Measurements from ENCODE around the gene ARIH2.

Gene ARIH2

DNA sequence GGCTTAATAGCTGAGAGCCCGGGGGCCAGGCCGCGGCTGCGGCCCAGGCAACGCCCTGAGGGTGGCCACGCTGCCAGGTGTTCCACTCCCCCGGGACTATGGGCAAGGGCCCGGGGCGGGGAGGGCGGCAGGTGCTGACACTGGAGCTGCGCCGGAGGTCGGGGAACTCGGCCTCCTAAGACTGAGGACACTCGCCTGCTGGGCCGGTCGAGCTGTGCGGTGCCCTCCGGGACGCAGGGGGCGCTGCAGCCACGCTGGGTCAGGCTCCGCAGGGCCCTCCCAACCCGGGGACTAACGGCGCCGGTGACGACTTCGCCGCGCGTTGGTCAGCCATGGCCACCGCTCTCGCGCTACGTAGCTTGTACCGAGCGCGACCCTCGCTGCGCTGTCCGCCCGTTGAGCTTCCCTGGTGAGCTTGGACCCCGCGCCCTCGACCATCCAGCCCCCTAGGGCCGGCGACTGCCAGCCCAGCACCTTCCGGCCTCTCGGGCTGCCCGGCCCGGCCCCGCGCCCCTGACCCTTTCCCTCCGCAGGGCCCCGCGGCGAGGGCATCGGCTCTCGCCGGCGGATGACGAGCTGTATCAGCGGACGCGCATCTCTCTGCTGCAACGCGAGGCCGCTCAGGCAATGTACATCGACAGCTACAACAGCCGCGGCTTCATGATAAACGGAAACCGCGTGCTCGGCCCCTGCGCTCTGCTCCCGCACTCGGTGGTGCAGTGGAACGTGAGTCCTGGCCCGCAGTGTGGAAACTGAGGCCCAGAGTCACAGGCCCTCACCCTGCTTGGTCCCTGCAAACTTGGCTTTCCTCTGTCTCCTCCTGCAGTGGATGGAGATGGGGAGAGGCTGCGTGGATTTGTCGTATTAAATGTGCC is 103.4 kb downstream of the ARIH2 start, which contains the start of gene NDUFAF3:
NDUFAF3 (plus strand) TSS at position 309 of the 875 bp plus-strand sequence; CDS start at position 333, 24 bp downstream.
- peak; percentile 99 for DNase-seq

DNA sequence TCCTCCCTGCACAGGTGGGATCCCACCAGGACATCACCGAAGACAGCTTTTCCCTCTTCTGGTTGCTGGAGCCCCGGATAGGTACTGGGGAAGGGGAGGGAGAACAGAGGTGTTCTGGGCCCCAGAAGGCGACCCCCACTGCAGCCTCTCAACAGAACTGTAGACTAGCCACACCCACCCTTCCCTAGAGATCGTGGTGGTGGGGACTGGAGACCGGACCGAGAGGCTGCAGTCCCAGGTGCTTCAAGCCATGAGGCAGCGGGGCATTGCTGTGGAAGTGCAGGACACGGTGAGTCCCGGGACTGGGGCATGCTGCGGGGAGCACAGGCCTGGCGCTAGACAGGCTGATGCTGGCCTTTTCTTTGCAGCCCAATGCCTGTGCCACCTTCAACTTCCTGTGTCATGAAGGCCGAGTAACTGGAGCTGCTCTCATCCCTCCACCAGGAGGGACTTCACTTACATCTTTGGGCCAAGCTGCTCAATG is 104.1 kb downstream of the ARIH2 start:
- peak; percentile 53 for DNase-seq

DNA sequence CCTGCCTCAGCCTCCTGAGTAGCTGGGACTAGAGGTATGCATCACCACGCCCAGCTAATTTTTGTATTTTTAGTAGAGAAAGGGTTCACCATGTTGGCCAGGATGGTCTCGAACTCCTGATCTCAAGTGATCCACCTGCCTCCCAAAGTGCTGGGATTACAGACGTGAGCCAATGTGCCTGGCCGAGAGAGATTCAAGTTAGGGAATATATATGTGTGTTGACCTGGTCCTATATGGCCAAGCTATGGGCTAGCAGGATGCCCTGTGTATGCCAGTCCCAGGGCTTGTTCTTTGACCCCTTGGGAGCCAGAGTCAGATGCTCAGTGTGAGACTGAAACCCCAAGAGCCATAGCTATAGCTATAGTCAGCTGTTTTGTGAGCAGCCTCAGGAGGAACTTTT is 105.1 kb downstream of the ARIH2 start:
- no peak for DNase-seq

DNA sequence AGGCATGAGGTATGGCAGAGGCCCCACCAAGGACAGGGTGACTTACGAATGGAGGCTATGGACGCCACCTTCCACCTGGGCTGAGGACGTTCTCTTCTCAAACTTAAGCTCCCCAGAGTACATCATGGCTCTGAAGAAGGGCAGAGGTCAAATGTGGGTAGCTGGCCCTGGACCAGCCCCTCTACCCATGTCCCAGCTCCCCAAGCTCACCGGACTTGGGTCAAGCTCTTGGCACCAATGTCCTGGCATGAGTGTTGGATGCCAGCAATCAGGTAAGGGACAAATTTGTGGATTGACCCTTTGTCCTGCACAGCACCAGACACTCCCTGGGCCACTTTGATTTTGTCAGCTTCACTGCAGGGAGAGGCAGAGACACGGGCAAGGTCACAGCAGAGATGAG is 105.8 kb downstream of the ARIH2 start:
- no peak for DNase-seq

DNA sequence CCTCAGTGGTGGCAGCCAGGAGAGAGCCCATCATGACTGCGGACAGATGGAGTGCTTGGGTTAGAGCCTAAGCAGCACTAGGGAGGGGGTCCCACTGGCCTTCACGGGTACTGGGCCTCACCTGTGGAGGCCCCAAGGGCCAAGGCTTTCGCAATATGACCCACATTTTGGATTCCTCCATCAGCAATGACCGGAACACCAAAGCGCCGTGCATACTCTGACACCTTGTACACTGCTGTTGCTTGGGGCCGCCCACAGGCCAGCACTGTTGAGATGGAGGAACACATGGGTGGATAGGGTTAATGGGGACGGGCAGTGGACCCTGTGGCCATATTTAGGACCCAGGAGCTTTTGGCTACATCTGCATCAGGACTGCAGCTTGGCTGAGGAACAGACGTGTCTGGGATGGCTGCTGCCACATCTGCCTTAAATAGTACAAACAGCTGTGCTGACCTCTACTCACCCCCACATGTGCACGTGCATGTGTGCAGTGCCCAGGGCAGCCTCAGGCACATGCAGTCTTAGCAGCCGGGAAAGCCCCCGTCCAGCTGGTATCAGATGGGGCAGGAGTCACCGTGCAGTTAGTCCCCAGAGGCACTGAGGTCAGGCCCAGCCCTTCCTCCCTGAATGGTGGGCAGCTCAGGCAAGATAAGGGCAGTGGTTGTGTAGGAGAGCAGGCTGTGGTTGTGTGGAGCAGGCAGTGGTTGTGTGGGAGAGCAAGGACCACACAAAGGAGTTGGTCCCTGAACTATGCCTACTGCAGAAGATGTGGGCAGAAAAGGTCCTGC is 106.6 kb downstream of the ARIH2 start:
- DNase-seq = no peak

DNA sequence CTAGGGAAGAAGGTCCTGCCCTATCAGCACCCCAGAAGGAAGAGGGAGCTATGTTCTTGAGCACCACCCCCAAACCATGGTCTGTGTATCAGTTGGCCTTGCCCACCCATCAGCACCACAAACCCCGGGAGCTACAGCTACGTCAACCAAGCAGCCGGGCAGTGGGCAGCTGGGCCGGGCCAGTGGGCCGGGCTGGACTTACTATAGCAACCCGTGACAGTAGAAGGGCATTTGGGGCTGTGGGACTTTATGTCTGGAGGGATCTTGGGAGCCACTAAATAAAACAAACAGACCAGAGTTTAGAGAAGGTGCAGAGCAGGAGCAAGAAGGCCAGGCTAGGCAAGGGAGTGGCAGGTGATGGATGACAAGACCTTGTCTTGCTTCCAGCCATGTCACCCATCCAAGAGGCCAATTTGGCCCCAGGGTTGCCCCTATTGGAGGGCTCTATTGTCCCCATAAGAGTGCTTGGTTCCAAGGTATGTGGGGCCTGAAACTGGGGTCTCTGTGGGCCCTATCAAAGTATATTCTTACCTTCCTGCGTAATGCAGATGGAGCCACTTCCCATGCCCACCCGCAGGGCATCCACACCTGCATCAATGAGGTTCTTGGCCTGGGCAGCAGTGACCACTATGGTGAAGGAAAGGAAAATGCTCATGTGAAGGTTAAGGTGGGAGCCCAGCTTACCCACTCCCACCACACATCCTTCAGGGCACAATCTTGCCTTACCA is 107.3 kb downstream of the ARIH2 start:
- no peak for DNase-seq

DNA sequence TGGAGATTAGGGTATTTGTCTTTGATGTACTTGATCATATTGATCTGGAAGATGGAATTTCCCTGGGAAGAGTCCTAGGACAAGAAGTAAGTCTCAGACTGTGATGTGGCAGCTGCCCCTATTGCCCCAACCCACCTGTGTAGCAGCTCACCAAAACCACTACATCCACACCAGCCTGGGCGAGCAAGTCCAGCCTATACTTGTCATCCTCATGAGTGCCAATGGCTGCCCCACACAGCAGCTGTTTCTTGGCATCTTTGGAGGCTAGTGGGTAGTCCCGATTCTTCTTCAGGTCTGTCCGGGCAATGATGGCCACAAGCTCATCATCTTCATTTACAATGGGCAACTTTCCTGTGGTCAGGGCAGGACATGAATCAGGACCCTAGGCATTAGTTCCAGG is 107.9 kb downstream of the ARIH2 start:
- DNase-seq = no peak

DNA sequence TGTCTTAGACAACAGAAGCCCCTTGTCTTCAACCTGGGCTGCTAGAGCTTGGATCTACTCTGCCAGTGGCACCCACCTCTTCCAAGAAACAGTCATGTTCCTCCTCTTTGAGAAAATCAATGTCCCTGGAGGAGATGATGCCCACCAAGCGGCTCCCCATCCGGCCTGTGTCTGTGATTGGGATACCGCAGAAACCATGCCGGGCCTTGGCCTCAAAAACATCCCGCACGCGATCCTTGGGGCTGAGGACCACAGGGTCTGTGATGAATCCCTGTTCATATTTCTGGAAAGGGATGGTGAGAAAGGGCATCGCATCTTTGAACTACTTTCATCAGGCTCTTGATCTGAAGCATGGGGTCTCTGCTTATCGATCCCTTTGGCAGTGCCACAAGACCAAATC is 109.0 kb downstream of the ARIH2 start:
- no peak for DNase-seq

DNA sequence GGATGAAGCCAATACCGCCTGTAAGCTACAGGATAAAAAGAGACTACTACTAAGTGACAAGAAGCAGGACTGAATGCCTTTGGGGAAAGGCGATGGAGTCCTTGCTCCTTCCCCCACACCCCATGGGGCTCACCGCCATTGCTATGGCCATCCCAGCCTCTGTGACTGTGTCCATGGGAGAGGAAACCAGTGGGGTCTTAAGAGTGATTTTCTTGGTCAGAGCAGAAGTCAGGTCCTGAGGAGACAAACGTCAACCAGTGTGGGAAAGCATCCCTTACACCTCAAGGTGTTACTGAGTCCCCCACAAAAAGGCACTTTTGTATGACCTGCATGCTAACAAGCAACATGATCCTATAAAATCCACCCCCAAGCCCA is 109.6 kb downstream of the ARIH2 start:
- DNase-seq = no peak

DNA sequence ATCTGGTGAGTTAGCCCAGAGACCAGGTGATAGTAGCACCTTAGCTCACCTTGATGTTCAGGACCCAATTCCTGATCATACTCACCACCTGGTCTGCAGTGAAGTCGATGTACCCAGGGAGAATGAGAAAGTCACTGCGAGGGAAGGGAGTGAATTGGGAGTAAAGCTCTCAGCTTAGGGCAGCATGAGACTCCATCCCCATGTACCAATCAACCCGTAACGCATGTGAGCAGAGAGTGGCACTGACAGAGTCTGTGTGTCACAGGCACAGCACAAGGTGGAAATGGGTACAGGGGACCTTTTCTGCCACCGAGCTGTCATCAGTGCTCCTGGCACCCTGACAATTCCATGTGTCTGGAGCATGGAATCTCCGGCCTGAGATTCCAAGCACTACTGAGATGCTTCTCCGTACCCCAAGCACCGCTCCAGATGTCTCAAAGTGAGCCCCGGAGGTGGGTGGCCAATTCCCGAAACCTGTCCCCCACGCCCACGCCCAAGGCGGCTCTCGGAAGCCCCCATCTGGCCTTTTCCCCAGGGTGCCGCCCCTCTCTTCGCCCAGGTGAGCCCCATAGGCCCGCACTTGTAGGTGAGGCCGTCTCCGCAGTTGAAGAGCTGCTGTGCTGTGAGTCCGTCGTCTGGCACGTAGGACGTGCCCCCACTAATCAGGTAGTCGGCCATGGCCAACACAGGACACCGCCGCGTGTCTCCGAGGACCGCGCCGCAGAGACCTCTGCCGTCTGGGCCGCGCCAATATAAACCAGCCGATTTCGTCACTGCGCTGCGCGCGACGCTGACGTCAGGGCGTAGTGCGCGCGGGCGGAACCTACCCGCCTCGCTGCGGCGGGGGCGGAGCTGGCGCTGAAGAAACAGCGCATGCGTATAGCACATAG is 110.3 kb downstream of the ARIH2 start, which contains the start of gene IMPDH2:
IMPDH2 (minus strand) TSS at position 726 of the 890 bp plus-strand sequence; CDS start at position 678, 48 bp downstream.
- peak; percentile 92 for DNase-seq

DNA sequence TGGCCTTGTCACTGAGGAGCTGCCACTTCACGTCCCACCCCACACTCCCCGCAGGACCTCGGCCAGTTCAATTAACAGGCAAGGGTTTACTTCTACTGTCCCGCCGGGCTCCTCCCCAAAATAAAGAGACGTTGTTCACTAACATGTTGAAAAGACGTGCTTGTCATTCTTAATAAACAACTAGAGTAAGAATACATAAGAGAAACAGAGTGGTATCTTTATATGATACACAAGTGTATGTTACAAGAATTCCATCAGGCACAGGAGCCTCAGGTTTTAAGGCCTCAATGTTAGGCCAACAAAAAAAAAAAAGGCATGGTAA is 110.9 kb downstream of the ARIH2 start:
- DNase-seq = no peak

DNA sequence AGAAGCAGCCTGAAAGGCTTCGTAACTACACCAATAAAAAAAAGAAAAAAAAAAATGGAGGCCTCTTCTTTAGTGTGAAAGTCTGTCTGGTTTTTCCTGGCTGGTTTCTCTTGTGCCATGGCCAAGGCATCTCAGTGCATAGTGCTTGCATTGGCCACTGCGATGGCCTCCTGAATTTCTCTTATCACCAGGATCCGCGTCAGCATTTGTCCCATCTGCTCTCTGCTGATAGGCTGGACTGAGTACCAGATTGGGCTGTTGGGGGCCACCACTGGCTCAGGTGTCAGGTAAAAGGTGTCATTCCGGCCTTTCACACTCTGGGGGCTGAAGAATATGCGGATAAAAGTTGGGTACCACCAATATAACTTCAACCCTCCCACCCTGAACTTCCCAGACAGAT is 111.7 kb downstream of the ARIH2 start:
- no peak for DNase-seq

DNA sequence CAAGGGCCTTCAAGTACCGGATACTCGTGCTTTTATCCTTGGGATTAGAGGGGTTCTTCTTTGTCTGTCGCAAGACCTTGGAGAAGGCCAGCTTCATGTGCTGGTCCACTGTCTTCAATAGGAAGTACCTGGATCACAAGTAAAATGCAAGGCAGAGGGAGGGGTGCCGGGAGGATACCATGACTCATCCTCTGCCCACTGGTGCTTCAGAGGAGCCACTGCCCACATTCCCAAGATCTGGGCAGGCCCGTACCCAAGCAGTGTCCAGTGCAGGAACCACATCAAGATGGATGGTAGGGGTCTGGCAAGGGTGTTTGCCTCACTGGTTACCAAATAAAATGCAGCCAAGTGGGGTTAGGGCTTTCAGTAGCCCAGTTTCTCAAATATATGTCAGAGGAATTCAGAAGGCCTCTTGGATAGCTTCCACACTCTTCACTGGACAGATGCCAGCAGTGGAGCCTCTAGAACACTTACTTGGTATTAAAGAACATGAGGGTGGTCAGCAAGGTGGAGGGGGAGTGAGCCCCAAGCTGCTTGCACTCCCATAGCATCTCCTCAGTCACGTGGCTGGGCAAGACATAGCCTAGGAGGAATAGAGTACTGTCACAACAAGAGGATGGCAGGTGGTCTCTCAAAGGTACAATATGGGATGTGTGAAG is 114.1 kb downstream of the ARIH2 start:
- DNase-seq = no peak

DNA sequence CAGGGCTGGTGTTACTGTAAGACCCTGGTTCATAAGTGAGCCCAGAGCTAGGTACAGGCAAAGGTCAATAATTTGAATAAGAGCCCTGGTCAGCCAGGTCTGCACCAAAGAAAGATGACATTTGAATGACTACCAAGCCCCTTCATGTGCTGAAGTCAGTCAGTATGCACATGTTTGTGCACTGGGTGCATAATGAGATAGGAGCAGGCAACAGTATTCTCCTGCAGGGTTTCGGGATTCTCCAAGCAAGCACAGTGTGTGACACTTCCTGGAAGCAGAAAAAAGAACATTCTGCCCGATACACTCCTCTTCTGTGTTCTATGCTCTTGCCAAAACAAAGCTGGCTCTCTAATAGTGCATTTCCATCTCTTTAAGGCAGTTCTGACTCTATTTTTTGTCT is 116.0 kb downstream of the ARIH2 start:
- no peak for DNase-seq

DNA sequence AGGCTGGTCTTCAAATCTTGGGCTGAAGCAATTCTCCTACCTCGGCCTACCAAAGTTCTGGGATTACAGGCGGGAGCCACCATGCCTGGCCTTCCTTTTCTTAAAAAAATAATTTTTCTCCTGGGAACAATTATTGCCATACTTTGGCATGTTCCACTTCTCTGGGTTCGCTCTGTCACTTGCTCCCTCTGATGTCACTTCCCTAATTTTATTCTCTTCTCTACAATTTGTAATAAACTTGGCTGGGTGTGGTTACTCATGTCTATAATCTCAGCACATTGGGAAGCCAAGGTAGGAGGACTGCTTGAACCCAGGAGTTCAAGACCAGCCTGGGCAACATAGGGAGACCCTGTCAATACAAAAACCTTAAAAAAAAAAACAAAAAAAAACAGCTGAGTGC is 116.6 kb downstream of the ARIH2 start:
- DNase-seq = no peak

All from NCI-H69 (cell line).